DND-41 (cell line): Measurements from ENCODE around the gene CA14.
"Not testable (repeated sequence)": the region's sequence is repeated elsewhere in the genome, so short reads cannot be mapped to it uniquely, and the experiment has no call there.

Experiments
- ATAC-seq: fragments of 200-7000 bp; cut with Tn5 transposase; 3 replicates; pipeline ENCODE4 v1.9.1; 2021; ENCODE audit warnings: low read depth; ENCODE audit not compliant: insufficient read depth
- DNase-seq: peaks from one replicate; pipeline ENCODE4 v3.0.0-alpha.2; 2020
- H2AFZ ChIP-seq: 2 replicates; pipeline ENCODE4 v1.6.0; 2012; ENCODE audit warnings: low read depth, low read length
- H3K27ac ChIP-seq: 2 replicates; pipeline ENCODE4 v1.5.1; 2012; ENCODE audit warnings: low read length, inconsistent platforms
- H3K27me3 ChIP-seq: fragments of 200-600 bp; sonication (generic); 2 replicates; pipeline ENCODE4 v1.6.0; 2012; ENCODE audit warnings: low read length, mild to moderate bottlenecking, inconsistent platforms; ENCODE audit not compliant: insufficient read depth, poor library complexity
- H3K36me3 ChIP-seq: 2 replicates; pipeline ENCODE4 v1.5.1; 2012; ENCODE audit warnings: low read length, inconsistent platforms; ENCODE audit not compliant: insufficient read depth
- H3K4me1 ChIP-seq: 2 replicates; pipeline ENCODE4 v1.5.1; 2012; ENCODE audit warnings: mild to moderate bottlenecking, low read length; ENCODE audit not compliant: insufficient read depth
- H3K4me2 ChIP-seq: 2 replicates; pipeline ENCODE4 v1.6.0; 2012; ENCODE audit warnings: mild to moderate bottlenecking, moderate library complexity, low read length, inconsistent platforms; ENCODE audit not compliant: insufficient read depth
- H3K4me3 ChIP-seq, 2 experiments: fragments of 200-600 bp in 1 of 2; shearing (Covaris generic) in 1 of 2; 2 replicates each; pipeline ENCODE4 v1.5.1; 2012 to 2016; ENCODE audit warnings: inconsistent platforms in 2 of 2, low read length in 2 of 2, mild to moderate bottlenecking in 2 of 2, low read depth in 1 of 2, moderate library complexity in 1 of 2
- H3K79me2 ChIP-seq: 2 replicates; pipeline ENCODE4 v1.6.0; 2012; ENCODE audit warnings: low read length, inconsistent platforms; ENCODE audit not compliant: insufficient read depth
- H3K9ac ChIP-seq: 2 replicates; pipeline ENCODE4 v1.6.0; 2012; ENCODE audit warnings: low read depth, mild to moderate bottlenecking, inconsistent platforms, low read length, moderate library complexity
- H3K9me3 ChIP-seq: 2 replicates; pipeline ENCODE4 v1.5.1; 2012; ENCODE audit warnings: low read length, moderate library complexity, mild to moderate bottlenecking, inconsistent platforms; ENCODE audit not compliant: insufficient read depth, severe bottlenecking
- H4K20me1 ChIP-seq: 2 replicates; pipeline ENCODE4 v1.6.0; 2012; ENCODE audit warnings: low read length; ENCODE audit not compliant: insufficient read depth
- CTCF ChIP-seq: IDR thresholded peaks from 2 replicates; pipeline ENCODE4 v1.5.1; 2012; ENCODE audit warnings: borderline replicate concordance, low read length, moderate library complexity, mild to moderate bottlenecking; ENCODE audit not compliant: poor library complexity, severe bottlenecking; ENCODE audit errors: extremely low read depth
- EZH2 ChIP-seq: IDR thresholded peaks from 3 replicates; pipeline ENCODE4 v1.6.1; 2012; ENCODE audit warnings: borderline replicate concordance, low read depth, mild to moderate bottlenecking, moderate library complexity, low read length, inconsistent platforms; ENCODE audit not compliant: severe bottlenecking

Gene CA14

GRCh38 chr1:150235852-150236613, 21.5 kb upstream of the CA14 start, which contains the start of gene ANP32E:
Gene ANP32E, minus strand, starts transcription at chr1:150236112. Its CDS starts 326 bp downstream, at chr1:150235786.
- H3K4me2 ChIP-seq = peak within 1 kb of the TSS; percentile 67
- peaks cover 5% of the 10 kb centered on the region for H3K36me3 ChIP-seq
- peaks cover 32% of the 10 kb centered on the region for H3K4me1 ChIP-seq
- TF ChIP-seq CTCF = peak; percentile 37
- TF ChIP-seq EZH2 = no peak
- peak within 1 kb of the TSS; percentile 74 to 76 for H3K4me3 ChIP-seq
- H3K79me2 ChIP-seq = peaks cover 53% of the 10 kb centered on the region
- H3K27me3 ChIP-seq = no peaks in the 10 kb centered on the region
- H2AFZ ChIP-seq = peak within 1 kb of the TSS; percentile 69
- peak within 1 kb of the TSS; percentile 99 for H3K9ac ChIP-seq
- DNase-seq (peak; percentile 98), ATAC-seq (peak; percentile 88)
- peak within 1 kb of the TSS; percentile 97 for H3K27ac ChIP-seq
- no peaks in the 10 kb centered on the region for H3K9me3 ChIP-seq
- peaks cover 12% of the 10 kb centered on the region; the same call in 1 of the 2 replicates for H4K20me1 ChIP-seq

- no peak for ATAC-seq
- H3K36me3 ChIP-seq = peaks cover 3% of the 10 kb centered on the region
- H3K4me1 ChIP-seq = peaks cover 32% of the 10 kb centered on the region
- peak overlapping the region; percentile 75 for H3K9ac ChIP-seq
- peak overlapping the region; percentile 66 for H3K4me2 ChIP-seq
- H3K27ac ChIP-seq = peak overlapping the region; percentile 97
- H3K79me2 ChIP-seq = peaks cover 47% of the 10 kb centered on the region
- H2AFZ ChIP-seq = peak overlapping the region; percentile 69
- no peaks in the 10 kb centered on the region for H3K27me3 ChIP-seq
- TF ChIP-seq CTCF (no peak), EZH2 (no peak)
- H3K9me3 ChIP-seq = no peaks in the 10 kb centered on the region
- no peak for DNase-seq
- H3K4me3 ChIP-seq = peak overlapping the region; percentile 24 to 74; a peak in 3 of 4 replicates
- peaks cover 11% of the 10 kb centered on the region; the same call in 1 of the 2 replicates for H4K20me1 ChIP-seq
These were observed 20.9 kb upstream of the CA14 start for GRCh38 chr1:150236614-150237100.

GRCh38 chr1:150237176-150237575, 20.4 kb upstream of the CA14 start:
- peak overlapping the region; percentile 75 for H3K9ac ChIP-seq
- H3K9me3 ChIP-seq, H4K20me1 ChIP-seq, H3K27me3 ChIP-seq, H2AFZ ChIP-seq, ATAC-seq, H3K36me3 ChIP-seq, H3K4me3 ChIP-seq, DNase-seq: not testable (repeated sequence)
- peaks cover 32% of the 10 kb centered on the region for H3K4me1 ChIP-seq
- peaks cover 43% of the 10 kb centered on the region for H3K79me2 ChIP-seq
- H3K4me2 ChIP-seq = peak overlapping the region; percentile 66
- H3K27ac ChIP-seq = peak overlapping the region; percentile 97; the same call in 1 of the 2 replicates

- no peak overlapping the region for H3K4me2 ChIP-seq
- no peak overlapping the region for H3K27ac ChIP-seq
These were observed 19.8 kb upstream of the CA14 start for GRCh38 chr1:150237746-150238145.

More at GRCh38 chr1:150237746-150238145, 19.8 kb upstream of the CA14 start:
- peaks cover 30% of the 10 kb centered on the region for H3K4me1 ChIP-seq
- H3K9me3 ChIP-seq = no peaks in the 10 kb centered on the region
- no peaks in the 10 kb centered on the region for H3K27me3 ChIP-seq
- ATAC-seq (no peak), DNase-seq (peak; percentile 4)
- peaks cover 37% of the 10 kb centered on the region for H3K79me2 ChIP-seq
- no peak overlapping the region for H3K9ac ChIP-seq
- TF ChIP-seq EZH2 = no peak
- no peak for TF ChIP-seq CTCF
- H3K4me3 ChIP-seq = no peak overlapping the region
- peaks cover 9% of the 10 kb centered on the region; the same call in 1 of the 2 replicates for H4K20me1 ChIP-seq
- no peaks in the 10 kb centered on the region; the same call in 1 of the 2 replicates for H3K36me3 ChIP-seq
- H2AFZ ChIP-seq = no peak overlapping the region
